Astrocyte of the hippocampus (primary cell): ENCODE results near the gene TPRG1L.

Experiments
- DNase-seq: peaks from one replicate; pipeline ENCODE4 v3.0.0; 2011; ENCODE audit warnings: low read depth, low spot score

TPRG1L gene

GRCh38 chr1:3645247-3645646 is 20.4 kb downstream of the TPRG1L start:
- DNase-seq, result no peak

GRCh38 chr1:3645666-3646355 is 21.0 kb downstream of the TPRG1L start:
- DNase-seq, result no peak

GRCh38 chr1:3646596-3646995 is 21.8 kb downstream of the TPRG1L start:
- DNase-seq, result no peak

GRCh38 chr1:3649342-3650247 is 24.8 kb downstream of the TPRG1L start, which contains the start of gene WRAP73:
WRAP73 (minus strand) TSS chr1:3650103; CDS start chr1:3649999, 104 bp downstream.
- DNase-seq, result peak; percentile 96

GRCh38 chr1:3650248-3651025 is 25.6 kb downstream of the TPRG1L start:
- DNase-seq, result no peak

- DNase-seq, result peak; percentile 35
Observed at GRCh38 chr1:3651026-3651929, 26.5 kb downstream of the TPRG1L start.

GRCh38 chr1:3651930-3652547 is 27.2 kb downstream of the TPRG1L start, which contains the start of gene TP73:
TP73 (plus strand) TSS chr1:3652516; CDS start chr1:3682366, 29,850 bp downstream.
- peak; percentile 15 for DNase-seq

- DNase-seq, result no peak
Observed at GRCh38 chr1:3652548-3653285, 27.9 kb downstream of the TPRG1L start.

- DNase-seq, result no peak
Observed at GRCh38 chr1:3653286-3653618, 28.4 kb downstream of the TPRG1L start.

GRCh38 chr1:3654549-3655281 is 29.9 kb downstream of the TPRG1L start:
- no peak for DNase-seq

- DNase-seq, result no peak
Observed at GRCh38 chr1:3656450-3657095, 31.8 kb downstream of the TPRG1L start.

GRCh38 chr1:3657096-3657475 is 32.3 kb downstream of the TPRG1L start:
- DNase-seq, result no peak

GRCh38 chr1:3657578-3658230 is 32.9 kb downstream of the TPRG1L start:
- no peak for DNase-seq

GRCh38 chr1:3658231-3658615 is 33.4 kb downstream of the TPRG1L start:
- DNase-seq, result no peak

- DNase-seq, result no peak
Observed at GRCh38 chr1:3659093-3659492, 34.3 kb downstream of the TPRG1L start.

- DNase-seq, result no peak
Observed at GRCh38 chr1:3660704-3661103, 35.9 kb downstream of the TPRG1L start.

- DNase-seq, result no peak
Observed at GRCh38 chr1:3661631-3662030, 36.8 kb downstream of the TPRG1L start.

GRCh38 chr1:3662080-3662671 is 37.4 kb downstream of the TPRG1L start:
- DNase-seq, result no peak
